Measurements from ENCODE around the gene OTX1. TPM values are rescaled to one million over a fixed set of nuclear protein-coding genes. Genes with fewer than 3 reads are reported as not detected.

OTX1 gene
- total RNA-seq, 1 donor from 2014 or later = 0.30 TPM

GRCh38 chr2:63099032-63099431, 48.4 kb downstream of the OTX1 start:
- H3K4me3 Mint-ChIP-seq (ENCODE audit: unreplicated experiment) = no peak overlapping the region
- Histone ChIP-seq H3K4me2 (ENCODE audit: low read length) (no peak overlapping the region), H3K79me2 (ENCODE audit: insufficient read depth, low read length) (no peaks in the 10 kb centered on the region), H2AFZ (ENCODE audit: low read depth, low read length) (no peak overlapping the region), H3K9ac (ENCODE audit: low read length) (no peak overlapping the region), H3K4me1 (ENCODE audit: insufficient read depth, low read length) (no peaks in the 10 kb centered on the region), H3K9me3 (ENCODE audit: insufficient read depth, low read depth, low read length) (no peaks in the 10 kb centered on the region), H3K27ac (ENCODE audit: low read depth, low read length) (no peak overlapping the region), H3K36me3 (ENCODE audit: insufficient read depth, low read length) (no peaks in the 10 kb centered on the region), H3K27me3 (ENCODE audit: insufficient read depth, low read length) (no peaks in the 10 kb centered on the region), H4K20me1 (ENCODE audit: insufficient read depth, low read length) (no peaks in the 10 kb centered on the region), H3K4me3 (ENCODE audit: insufficient read depth, low read depth, low read length) (no peak overlapping the region)
- H3K27me3 Mint-ChIP-seq (ENCODE audit: low read depth, unreplicated experiment) = no peaks in the 10 kb centered on the region
- TF ChIP-seq EZH2 (IDR thresholded peaks at IDR 0.05; ENCODE audit: insufficient read depth, low read length) = no peak
- TF ChIP-seq, protein P1, sequence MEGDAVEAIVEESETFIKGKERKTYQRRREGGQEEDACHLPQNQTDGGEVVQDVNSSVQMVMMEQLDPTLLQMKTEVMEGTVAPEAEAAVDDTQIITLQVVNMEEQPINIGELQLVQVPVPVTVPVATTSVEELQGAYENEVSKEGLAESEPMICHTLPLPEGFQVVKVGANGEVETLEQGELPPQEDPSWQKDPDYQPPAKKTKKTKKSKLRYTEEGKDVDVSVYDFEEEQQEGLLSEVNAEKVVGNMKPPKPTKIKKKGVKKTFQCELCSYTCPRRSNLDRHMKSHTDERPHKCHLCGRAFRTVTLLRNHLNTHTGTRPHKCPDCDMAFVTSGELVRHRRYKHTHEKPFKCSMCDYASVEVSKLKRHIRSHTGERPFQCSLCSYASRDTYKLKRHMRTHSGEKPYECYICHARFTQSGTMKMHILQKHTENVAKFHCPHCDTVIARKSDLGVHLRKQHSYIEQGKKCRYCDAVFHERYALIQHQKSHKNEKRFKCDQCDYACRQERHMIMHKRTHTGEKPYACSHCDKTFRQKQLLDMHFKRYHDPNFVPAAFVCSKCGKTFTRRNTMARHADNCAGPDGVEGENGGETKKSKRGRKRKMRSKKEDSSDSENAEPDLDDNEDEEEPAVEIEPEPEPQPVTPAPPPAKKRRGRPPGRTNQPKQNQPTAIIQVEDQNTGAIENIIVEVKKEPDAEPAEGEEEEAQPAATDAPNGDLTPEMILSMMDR (IDR thresholded peaks at IDR 0.05; ENCODE audit: insufficient read depth, low read depth, low read length) = no peak
- peaks cover 2% of the 10 kb centered on the region for H3K9me3 Mint-ChIP-seq (ENCODE audit: unreplicated experiment)
- no peaks in the 10 kb centered on the region for H3K36me3 Mint-ChIP-seq (ENCODE audit: low read depth, unreplicated experiment)
- no peaks in the 10 kb centered on the region for H3K4me1 Mint-ChIP-seq (ENCODE audit: low read depth, unreplicated experiment)
- FAIRE-seq (no peak), DNase-seq (ENCODE audit: low read depth) (no peak)
- no peak overlapping the region for H3K27ac Mint-ChIP-seq (ENCODE audit: unreplicated experiment)

GRCh38 chr2:63101954-63102353, 51.3 kb downstream of the OTX1 start:
- Mint-ChIP-seq H3K27ac (ENCODE audit: unreplicated experiment) (no peak overlapping the region), H3K36me3 (ENCODE audit: low read depth, unreplicated experiment) (peaks cover 3% of the 10 kb centered on the region), H3K27me3 (ENCODE audit: low read depth, unreplicated experiment) (no peaks in the 10 kb centered on the region), H3K4me1 (ENCODE audit: low read depth, unreplicated experiment) (no peaks in the 10 kb centered on the region), H3K9me3 (ENCODE audit: unreplicated experiment) (peaks cover 7% of the 10 kb centered on the region), H3K4me3 (ENCODE audit: unreplicated experiment) (no peak overlapping the region)
- DNase-seq (ENCODE audit: low read depth) = no peak
- H4K20me1 ChIP-seq (ENCODE audit: insufficient read depth, low read length) = no peaks in the 10 kb centered on the region
- TF ChIP-seq EZH2 (IDR thresholded peaks at IDR 0.05; ENCODE audit: insufficient read depth, low read length) = no peak
- TF ChIP-seq, protein P1 (IDR thresholded peaks at IDR 0.05; ENCODE audit: insufficient read depth, low read depth, low read length) = no peak
- H3K79me2 ChIP-seq (ENCODE audit: insufficient read depth, low read length) = no peaks in the 10 kb centered on the region
- no peak for FAIRE-seq
- no peak overlapping the region for H2AFZ ChIP-seq (ENCODE audit: low read depth, low read length)
- no peaks in the 10 kb centered on the region for H3K36me3 ChIP-seq (ENCODE audit: insufficient read depth, low read length)
- no peak overlapping the region for H3K4me2 ChIP-seq (ENCODE audit: low read length)
- no peaks in the 10 kb centered on the region for H3K27me3 ChIP-seq (ENCODE audit: insufficient read depth, low read length)
- peaks cover 3% of the 10 kb centered on the region for H3K9me3 ChIP-seq (ENCODE audit: insufficient read depth, low read depth, low read length)
- H3K27ac ChIP-seq (ENCODE audit: low read depth, low read length) = no peak overlapping the region
- H3K9ac ChIP-seq (ENCODE audit: low read length) = no peak overlapping the region
- no peak overlapping the region for H3K4me3 ChIP-seq (ENCODE audit: insufficient read depth, low read depth, low read length)
- no peaks in the 10 kb centered on the region for H3K4me1 ChIP-seq (ENCODE audit: insufficient read depth, low read length)

DNA sequence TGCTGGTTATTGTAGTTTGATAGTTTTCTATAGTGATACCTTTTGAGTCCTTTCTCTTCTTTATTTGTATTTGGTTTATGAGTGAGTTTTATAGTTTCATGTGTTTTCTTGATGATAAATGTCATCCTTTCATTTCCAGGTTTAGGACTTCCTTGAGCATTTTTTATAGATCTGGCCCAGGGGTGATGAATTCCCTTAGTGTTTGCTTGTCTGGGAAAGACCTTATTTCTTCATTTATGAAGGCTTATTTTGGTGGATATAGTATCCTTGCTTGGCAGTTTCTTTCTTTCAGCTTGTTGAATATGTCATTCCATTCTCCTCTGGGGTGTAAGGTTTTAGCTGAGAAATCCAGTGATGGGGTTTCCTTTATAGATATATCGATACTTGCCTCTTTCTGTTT, 53.9 kb downstream of the OTX1 start:
- Histone ChIP-seq H3K27ac (ENCODE audit: low read depth, low read length) (no peak overlapping the region), H3K4me1 (ENCODE audit: insufficient read depth, low read length) (no peaks in the 10 kb centered on the region), H3K9me3 (ENCODE audit: insufficient read depth, low read depth, low read length) (peaks cover 3% of the 10 kb centered on the region), H3K4me3 (ENCODE audit: insufficient read depth, low read depth, low read length) (no peak overlapping the region), H3K9ac (ENCODE audit: low read length) (no peak overlapping the region), H2AFZ (ENCODE audit: low read depth, low read length) (no peak overlapping the region), H3K27me3 (ENCODE audit: insufficient read depth, low read length) (no peaks in the 10 kb centered on the region), H3K79me2 (ENCODE audit: insufficient read depth, low read length) (no peaks in the 10 kb centered on the region), H3K36me3 (ENCODE audit: insufficient read depth, low read length) (no peaks in the 10 kb centered on the region), H4K20me1 (ENCODE audit: insufficient read depth, low read length) (no peaks in the 10 kb centered on the region), H3K4me2 (ENCODE audit: low read length) (no peak overlapping the region)
- FAIRE-seq (no peak), DNase-seq (ENCODE audit: low read depth) (no peak)
- H3K36me3 Mint-ChIP-seq (ENCODE audit: low read depth, unreplicated experiment) = peaks cover 3% of the 10 kb centered on the region
- H3K27ac Mint-ChIP-seq (ENCODE audit: unreplicated experiment) = no peak overlapping the region
- H3K4me3 Mint-ChIP-seq (ENCODE audit: unreplicated experiment) = no peak overlapping the region
- H3K4me1 Mint-ChIP-seq (ENCODE audit: low read depth, unreplicated experiment) = no peaks in the 10 kb centered on the region
- no peaks in the 10 kb centered on the region for H3K27me3 Mint-ChIP-seq (ENCODE audit: low read depth, unreplicated experiment)
- no peak for TF ChIP-seq EZH2 (IDR thresholded peaks at IDR 0.05; ENCODE audit: insufficient read depth, low read length)
- TF ChIP-seq, protein P1 (IDR thresholded peaks at IDR 0.05; ENCODE audit: insufficient read depth, low read depth, low read length) = no peak
- H3K9me3 Mint-ChIP-seq (ENCODE audit: unreplicated experiment) = peaks cover 7% of the 10 kb centered on the region
